Upper lobe of right lung (tissue), 1 donor: ENCODE data around the gene DIABLO. TPM values are rescaled to one million over a fixed set of nuclear protein-coding genes. Genes with fewer than 3 reads are reported as not detected.

Source experiments
- ATAC-seq: fragments of 200-7000 bp; cut with Tn5 transposase; one replicate; pipeline ENCODE4 v1.9.1; 2020; ENCODE audit warnings: mild to moderate bottlenecking, moderate library complexity
- DNase-seq: peaks from one replicate; pipeline ENCODE4 v3.0.0-alpha.2; 2020
- H3K27ac ChIP-seq: fragments of 200-600 bp; one replicate; pipeline ENCODE4 v1.8.0; 2022
- H3K27me3 ChIP-seq: fragments of 200-600 bp; one replicate; pipeline ENCODE4 v1.8.0; 2022; ENCODE audit warnings: mild to moderate bottlenecking
- H3K36me3 ChIP-seq: fragments of 200-600 bp; one replicate; pipeline ENCODE4 v1.8.0; 2022
- H3K4me1 ChIP-seq: fragments of 200-600 bp; one replicate; pipeline ENCODE4 v1.8.0; 2022
- H3K4me3 ChIP-seq: fragments of 200-600 bp; one replicate; pipeline ENCODE4 v1.8.0; 2022; ENCODE audit warnings: mild to moderate bottlenecking
- H3K9me3 ChIP-seq: fragments of 200-600 bp; one replicate; pipeline ENCODE4 v1.8.0; 2022
- intact Hi-C: fragments of 100-400 bp; cut with DNase I; formaldehyde crosslinking; loops from one replicate; pipeline ENCODE4 v1.11.0; 2022
- total RNA-seq: library from RNA; stranded (reverse); fragmentation: NEBNext Ultra II Directional; extraction: Animal tissue kit (Norgen Biotek cat#: 25700); gene quantifications from one replicate; pipeline ENCODE4 v1.2.1, GENCODE V29; 2021
- TF ChIP-seq, protein P1 (sequence below): fragments of 200-600 bp; IDR thresholded peaks from one replicate; pipeline ENCODE4 v1.8.0; 2022; ENCODE audit warnings: antibody characterized with exemption
- donor health status: DM: no; HTN: yes; CAD: no; lungs with severe emphysema.

Gene DIABLO
- total RNA-seq, 1 donor from 2014 or later: 31.9 TPM

DNA sequence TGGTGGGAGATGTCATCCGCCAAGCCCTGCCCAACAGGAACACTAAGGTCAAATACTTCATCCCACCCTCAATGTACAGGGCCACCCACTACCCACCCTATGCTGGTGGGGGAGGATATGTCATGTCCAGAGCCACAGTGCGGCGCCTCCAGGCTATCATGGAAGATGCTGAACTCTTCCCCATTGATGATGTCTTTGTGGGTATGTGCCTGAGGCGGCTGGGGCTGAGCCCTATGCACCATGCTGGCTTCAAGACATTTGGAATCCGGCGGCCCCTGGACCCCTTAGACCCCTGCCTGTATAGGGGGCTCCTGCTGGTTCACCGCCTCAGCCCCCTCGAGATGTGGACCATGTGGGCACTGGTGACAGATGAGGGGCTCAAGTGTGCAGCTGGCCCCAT lies 18.9 kb downstream of the DIABLO start:
- H3K27ac ChIP-seq: no peak overlapping the region
- H3K36me3 ChIP-seq: peaks cover 48% of the 10 kb centered on the region
- no peak overlapping the region for H3K4me3 ChIP-seq
- ATAC-seq: no peak
- H3K4me1 ChIP-seq: peaks cover 13% of the 10 kb centered on the region
- no peaks in the 10 kb centered on the region for H3K9me3 ChIP-seq
- TF ChIP-seq, protein P1, sequence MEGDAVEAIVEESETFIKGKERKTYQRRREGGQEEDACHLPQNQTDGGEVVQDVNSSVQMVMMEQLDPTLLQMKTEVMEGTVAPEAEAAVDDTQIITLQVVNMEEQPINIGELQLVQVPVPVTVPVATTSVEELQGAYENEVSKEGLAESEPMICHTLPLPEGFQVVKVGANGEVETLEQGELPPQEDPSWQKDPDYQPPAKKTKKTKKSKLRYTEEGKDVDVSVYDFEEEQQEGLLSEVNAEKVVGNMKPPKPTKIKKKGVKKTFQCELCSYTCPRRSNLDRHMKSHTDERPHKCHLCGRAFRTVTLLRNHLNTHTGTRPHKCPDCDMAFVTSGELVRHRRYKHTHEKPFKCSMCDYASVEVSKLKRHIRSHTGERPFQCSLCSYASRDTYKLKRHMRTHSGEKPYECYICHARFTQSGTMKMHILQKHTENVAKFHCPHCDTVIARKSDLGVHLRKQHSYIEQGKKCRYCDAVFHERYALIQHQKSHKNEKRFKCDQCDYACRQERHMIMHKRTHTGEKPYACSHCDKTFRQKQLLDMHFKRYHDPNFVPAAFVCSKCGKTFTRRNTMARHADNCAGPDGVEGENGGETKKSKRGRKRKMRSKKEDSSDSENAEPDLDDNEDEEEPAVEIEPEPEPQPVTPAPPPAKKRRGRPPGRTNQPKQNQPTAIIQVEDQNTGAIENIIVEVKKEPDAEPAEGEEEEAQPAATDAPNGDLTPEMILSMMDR: no peak
- H3K27me3 ChIP-seq: peaks cover 28% of the 10 kb centered on the region
- intact Hi-C loops: no loop called here
- peak; percentile 30 for DNase-seq

DNA sequence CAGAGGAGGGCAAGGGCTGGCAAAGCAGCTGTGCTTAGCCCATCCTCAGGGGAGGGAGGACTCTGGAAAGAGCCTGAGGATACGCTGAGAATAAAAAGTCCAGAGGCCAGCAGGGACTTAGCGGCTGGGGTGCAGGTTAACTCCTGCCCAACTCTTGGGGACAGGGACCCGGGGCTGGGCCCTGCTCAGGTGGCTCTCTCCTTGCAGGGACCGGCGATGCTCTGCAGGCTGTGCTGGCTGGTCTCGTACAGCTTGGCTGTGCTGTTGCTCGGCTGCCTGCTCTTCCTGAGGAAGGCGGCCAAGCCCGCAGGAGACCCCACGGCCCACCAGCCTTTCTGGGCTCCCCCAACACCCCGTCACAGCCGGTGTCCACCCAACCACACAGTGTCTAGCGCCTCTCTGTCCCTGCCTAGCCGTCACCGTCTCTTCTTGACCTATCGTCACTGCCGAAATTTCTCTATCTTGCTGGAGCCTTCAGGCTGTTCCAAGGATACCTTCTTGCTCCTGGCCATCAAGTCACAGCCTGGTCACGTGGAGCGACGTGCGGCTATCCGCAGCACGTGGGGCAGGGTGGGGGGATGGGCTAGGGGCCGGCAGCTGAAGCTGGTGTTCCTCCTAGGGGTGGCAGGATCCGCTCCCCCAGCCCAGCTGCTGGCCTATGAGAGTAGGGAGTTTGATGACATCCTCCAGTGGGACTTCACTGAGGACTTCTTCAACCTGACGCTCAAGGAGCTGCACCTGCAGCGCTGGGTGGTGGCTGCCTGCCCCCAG lies 19.6 kb downstream of the DIABLO start:
- intact Hi-C loops: no loop called here
- DNase-seq: peak; percentile 60

DNA sequence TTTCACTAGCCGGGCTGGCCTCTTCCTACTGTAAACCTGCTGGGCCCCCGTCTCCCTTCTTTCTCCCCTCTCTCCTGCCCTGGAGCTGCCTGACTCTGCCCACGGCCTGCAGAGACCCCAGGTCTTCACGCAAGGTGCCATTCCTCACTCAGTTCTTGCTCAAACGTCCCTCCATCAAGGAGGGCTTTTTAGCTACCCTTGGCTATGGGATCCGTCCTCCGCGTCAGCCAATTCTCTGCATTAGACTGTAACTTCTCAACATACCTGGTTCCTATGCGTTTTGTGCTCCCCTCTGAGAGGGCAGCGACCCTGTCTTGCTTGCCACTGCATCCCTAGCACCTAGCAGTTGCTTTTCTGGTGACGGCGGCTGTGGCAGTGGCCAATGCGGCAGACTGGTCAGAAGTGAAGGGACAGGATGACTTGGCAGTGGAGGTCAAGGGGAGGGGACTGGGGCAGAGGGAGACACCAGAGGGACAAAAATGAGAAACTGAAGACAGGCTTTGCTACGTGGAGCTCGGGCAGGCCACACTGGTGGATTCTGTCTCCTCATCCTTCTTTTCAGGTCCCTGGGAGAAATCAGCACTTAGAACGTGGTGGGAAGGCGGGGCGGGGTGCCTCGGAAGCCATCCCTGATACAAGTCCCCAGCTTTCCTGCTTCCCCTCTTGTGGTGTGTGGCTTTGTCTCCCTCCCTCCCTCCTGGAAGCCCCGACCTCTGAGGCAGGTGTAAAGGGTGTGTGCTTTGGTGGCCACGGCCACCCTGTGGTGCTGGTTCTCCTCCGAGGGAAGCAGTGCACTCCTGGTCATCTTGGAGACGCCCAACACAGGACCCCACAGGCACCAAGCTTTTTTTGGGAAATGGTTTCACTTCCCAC lies 20.6 kb downstream of the DIABLO start:
- peaks cover 45% of the 10 kb centered on the region for H3K27me3 ChIP-seq
- DNase-seq: peak; percentile 59
- intact Hi-C loops: no loop called here

More for the DNA sequence above, 19.6 kb downstream of the DIABLO start:
- Histone ChIP-seq H3K9me3 (no peaks in the 10 kb centered on the region), H3K4me3 (no peak overlapping the region), H3K36me3 (peaks cover 41% of the 10 kb centered on the region), H3K27me3 (peaks cover 35% of the 10 kb centered on the region), H3K4me1 (peaks cover 13% of the 10 kb centered on the region), H3K27ac (no peak overlapping the region)
- TF ChIP-seq, protein P1: no peak
- ATAC-seq: no peak

DNA sequence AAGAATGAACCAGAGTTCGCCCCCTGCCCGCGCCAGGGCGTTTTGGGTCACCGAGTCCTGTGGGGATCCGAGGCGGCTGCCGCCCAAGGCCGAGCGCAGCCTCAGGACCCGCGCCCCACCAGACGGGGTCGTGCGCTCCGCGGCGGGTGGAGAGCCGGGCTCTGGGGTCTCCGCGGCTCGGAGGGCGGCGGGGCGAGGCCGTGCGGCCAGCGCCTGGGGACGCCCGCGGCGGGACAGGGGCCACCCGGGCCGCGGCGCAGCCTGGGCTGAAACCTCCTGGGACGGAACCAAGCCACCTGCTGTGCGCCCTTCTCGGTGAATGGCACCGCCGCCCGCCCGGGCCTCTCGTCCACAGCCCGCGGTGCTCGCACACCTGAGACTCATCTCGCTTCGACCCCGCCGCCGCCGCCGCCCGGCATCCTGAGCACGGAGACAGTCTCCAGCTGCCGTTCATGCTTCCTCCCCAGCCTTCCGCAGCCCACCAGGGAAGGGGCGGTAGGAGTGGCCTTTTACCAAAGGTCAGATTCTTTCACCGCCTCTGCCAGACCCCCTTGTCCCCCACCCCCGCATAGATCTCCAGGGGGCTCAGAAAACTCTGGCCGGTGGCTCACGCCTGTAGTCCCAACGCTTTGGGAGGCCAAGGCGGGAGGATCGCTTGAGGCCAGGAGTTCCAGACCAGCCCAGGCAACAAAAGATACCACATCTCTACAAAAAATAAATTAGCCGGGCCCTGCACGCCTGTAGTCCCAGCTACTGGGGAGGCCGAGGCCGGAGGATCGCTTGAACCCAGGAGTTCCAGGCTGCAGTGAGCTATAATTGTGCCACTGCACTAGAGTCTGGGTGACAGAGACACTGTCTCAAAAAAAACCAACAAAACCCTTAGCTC lies 21.4 kb downstream of the DIABLO start:
- Histone ChIP-seq H3K4me1 (peaks cover 13% of the 10 kb centered on the region), H3K36me3 (peaks cover 23% of the 10 kb centered on the region), H3K27ac (no peak overlapping the region), H3K9me3 (no peaks in the 10 kb centered on the region), H3K27me3 (peaks cover 54% of the 10 kb centered on the region), H3K4me3 (peak overlapping the region; percentile 64)
- intact Hi-C loops: no loop called here
- peak; percentile 1 for ATAC-seq
- TF ChIP-seq, protein P1: no peak
- DNase-seq: peak; percentile 62

More for the DNA sequence above, 20.6 kb downstream of the DIABLO start:
- H3K9me3 ChIP-seq: no peaks in the 10 kb centered on the region
- peaks cover 13% of the 10 kb centered on the region for H3K4me1 ChIP-seq
- H3K36me3 ChIP-seq: peaks cover 32% of the 10 kb centered on the region
- no peak overlapping the region for H3K4me3 ChIP-seq
- no peak overlapping the region for H3K27ac ChIP-seq
- ATAC-seq: no peak
- TF ChIP-seq, protein P1: no peak
